Right hindlimb (tissue), 1 donor: ENCODE measurements around the gene WDR1.
A peak's percentile ranks its signal among the peaks of the same experiment; 100 is the strongest.

Experiments
- DNase-seq: peaks from one replicate; pipeline ENCODE4 v3.0.0-alpha.2; 2018

The WDR1 gene

GRCh38 chr4:10113362-10114047 is 3.1 kb downstream of the WDR1 start:
- no peak for DNase-seq

GRCh38 chr4:10112658-10113284 is 3.8 kb downstream of the WDR1 start:
- DNase-seq: no peak

GRCh38 chr4:10111067-10111801 is 5.4 kb downstream of the WDR1 start:
- no peak for DNase-seq

- no peak for DNase-seq
These were observed 6.5 kb downstream of the WDR1 start for GRCh38 chr4:10109995-10110670.

- no peak for DNase-seq
These were observed 7.5 kb downstream of the WDR1 start for GRCh38 chr4:10108818-10109783.

- DNase-seq: no peak
These were observed 8.2 kb downstream of the WDR1 start for GRCh38 chr4:10108391-10108790.

- no peak for DNase-seq
These were observed 9.2 kb downstream of the WDR1 start for GRCh38 chr4:10107111-10108091.

GRCh38 chr4:10106421-10107039 is 10.1 kb downstream of the WDR1 start:
- peak; percentile 59 for DNase-seq

- no peak for DNase-seq
These were observed 10.7 kb downstream of the WDR1 start for GRCh38 chr4:10105920-10106319.

GRCh38 chr4:10105421-10105820 is 11.2 kb downstream of the WDR1 start:
- no peak for DNase-seq

GRCh38 chr4:10104991-10105276 is 11.7 kb downstream of the WDR1 start:
- DNase-seq: no peak

GRCh38 chr4:10104211-10104990 is 12.2 kb downstream of the WDR1 start:
- DNase-seq: no peak

GRCh38 chr4:10102474-10103332 is 13.9 kb downstream of the WDR1 start:
- no peak for DNase-seq

- DNase-seq: peak; percentile 44
These were observed 14.7 kb downstream of the WDR1 start for GRCh38 chr4:10101671-10102473.

GRCh38 chr4:10100734-10101216 is 15.8 kb downstream of the WDR1 start:
- no peak for DNase-seq

- no peak for DNase-seq
These were observed 16.9 kb downstream of the WDR1 start for GRCh38 chr4:10099499-10100325.

GRCh38 chr4:10098780-10099160 is 17.8 kb downstream of the WDR1 start:
- DNase-seq: no peak
